Spleen (tissue), 11 donors: Measurements from ENCODE around the gene RHBDL1. TPM values are rescaled to one million over a fixed set of nuclear protein-coding genes. Genes with fewer than 3 reads are reported as not detected.

Experiments used
- DNase-seq: peaks from one replicate; pipeline ENCODE4 v3.0.0-alpha.2; 2020
- H3K27ac ChIP-seq, 8 donors: fragments of 200-600 bp; sonication (generic) in 7 of 8; 1 replicate in 4 of 8; 2 replicates in 4 of 8; pipeline versions ENCODE4 v1.5.0 to v1.8.0; 2016 to 2021; ENCODE audit warnings: inconsistent platforms in 4 of 8, mild to moderate bottlenecking in 4 of 8, moderate library complexity in 1 of 8
- H3K27me3 ChIP-seq, 7 donors: fragments of 200-600 bp; sonication (generic) in 6 of 7; replicated peaks in 1 of 7; 1 replicate in 4 of 7; 2 replicates in 3 of 7; pipeline versions ENCODE4 v1.5.0 to v1.8.0; 2016 to 2021; ENCODE audit warnings: inconsistent platforms in 3 of 7, mild to moderate bottlenecking in 1 of 7
- H3K36me3 ChIP-seq, 6 donors: fragments of 200-600 bp; sonication (generic) in 5 of 6; 1 replicate in 4 of 6; 2 replicates in 2 of 6; pipeline versions ENCODE4 v1.5.0 to v1.8.0; 2016 to 2021; ENCODE audit warnings: inconsistent platforms in 2 of 6
- H3K4me1 ChIP-seq, 6 donors: fragments of 200-600 bp; sonication (generic) in 5 of 6; 1 replicate in 3 of 6; 2 replicates in 3 of 6; pipeline versions ENCODE4 v1.5.0 to v1.8.0; 2016 to 2021; ENCODE audit warnings: inconsistent platforms in 3 of 6
- H3K4me3 ChIP-seq, 8 donors: fragments of 200-600 bp; sonication (generic) in 7 of 8; 1 replicate in 4 of 8; 2 replicates in 4 of 8; pipeline versions ENCODE4 v1.5.0 to v1.8.0; 2016 to 2021; ENCODE audit warnings: inconsistent platforms in 4 of 8, mild to moderate bottlenecking in 4 of 8, moderate library complexity in 2 of 8
- H3K9me3 ChIP-seq, 8 donors: fragments of 200-600 bp; sonication (generic) in 7 of 8; 1 replicate in 4 of 8; 2 replicates in 4 of 8; pipeline versions ENCODE4 v1.5.0 to v1.8.0; 2016 to 2021; ENCODE audit warnings: inconsistent platforms in 4 of 8
- POLR2A ChIP-seq, 3 donors: fragments of 450-650 bp; IDR thresholded peaks; one replicate each; pipeline ENCODE4 v1.5.1; 2017; ENCODE audit warnings: antibody characterized with exemption in 3 of 3, mild to moderate bottlenecking in 1 of 3
- POLR2AphosphoS5 ChIP-seq, 3 donors: sonication (generic); formaldehyde crosslinking; IDR thresholded peaks; one replicate each; pipeline ENCODE4 v1.5.1; 2017; ENCODE audit warnings: antibody characterized with exemption in 3 of 3
- WGBS, 5 donors: extraction: QIAGEN DNeasy Blood & Tissue Kit in 3 of 5; methylation state at CpG; one replicate each; pipeline versions ENCODE4 v1.1.5 to v1.1.7; 2013 to 2018; 5-methylcytosine and 5-hydroxymethylcytosine counted together
- intact Hi-C: fragments of 100-400 bp; cut with DNase I; formaldehyde crosslinking; loops from one replicate; pipeline ENCODE4 v1.15.0; 2023; ENCODE audit warnings: low total_unique reads
- polyA plus RNA-seq, 3 donors: library from polyadenylated mRNA; stranded (reverse); fragments of 200-250 nt; gene quantifications; one replicate each; pipeline ENCODE4 v1.2.1, GENCODE V29; 2013
- total RNA-seq, 7 donors: library from RNA; depleted of rRNA in 3 of 7; stranded (reverse); fragments of >200 nt in 3 of 7; fragmentation: NEBNext Ultra II Directional in 4 of 7; extraction: Animal tissue kit (Norgen Biotek cat#: 25700) in 4 of 7; gene quantifications; one replicate each; pipeline versions ENCODE4 v1.1.0 to v1.2.1, GENCODE V29; 2016 to 2021
- TF ChIP-seq, protein P1 (sequence below), 11 experiments: fragments of 200-600 bp in 7 of 11; fragments of 450-650 bp in 4 of 11; sonication (generic) in 4 of 11; IDR thresholded peaks in 8 of 11; conservative IDR thresholded peaks in 3 of 11; 1 replicate in 7 of 11; 2 replicates in 4 of 11; pipeline versions ENCODE4 v1.4.0 to v1.8.0; 2016 to 2021; ENCODE audit warnings: antibody characterized with exemption in 11 of 11, inconsistent platforms in 4 of 11, mild to moderate bottlenecking in 1 of 11
- donor health status: healthy with polysubstance abuse.
- donor health status: DM: no; HTN: no; CAD: no; lungs with moderate emphysema.
- donor health status: DM: no; HTN: no; CAD: no.
- donor health status: Bipolar disorder and iron deficiency.
- donor health status: healthy.
- donor health status: DM: no; HTN: no; CAD: no.
- donor health status: DM: yes; HTN: yes; CAD: no.

Gene RHBDL1
- total and polyA plus RNA-seq, 10 donors, result 0.37 to 2.0 (median 0.65) TPM

DNA sequence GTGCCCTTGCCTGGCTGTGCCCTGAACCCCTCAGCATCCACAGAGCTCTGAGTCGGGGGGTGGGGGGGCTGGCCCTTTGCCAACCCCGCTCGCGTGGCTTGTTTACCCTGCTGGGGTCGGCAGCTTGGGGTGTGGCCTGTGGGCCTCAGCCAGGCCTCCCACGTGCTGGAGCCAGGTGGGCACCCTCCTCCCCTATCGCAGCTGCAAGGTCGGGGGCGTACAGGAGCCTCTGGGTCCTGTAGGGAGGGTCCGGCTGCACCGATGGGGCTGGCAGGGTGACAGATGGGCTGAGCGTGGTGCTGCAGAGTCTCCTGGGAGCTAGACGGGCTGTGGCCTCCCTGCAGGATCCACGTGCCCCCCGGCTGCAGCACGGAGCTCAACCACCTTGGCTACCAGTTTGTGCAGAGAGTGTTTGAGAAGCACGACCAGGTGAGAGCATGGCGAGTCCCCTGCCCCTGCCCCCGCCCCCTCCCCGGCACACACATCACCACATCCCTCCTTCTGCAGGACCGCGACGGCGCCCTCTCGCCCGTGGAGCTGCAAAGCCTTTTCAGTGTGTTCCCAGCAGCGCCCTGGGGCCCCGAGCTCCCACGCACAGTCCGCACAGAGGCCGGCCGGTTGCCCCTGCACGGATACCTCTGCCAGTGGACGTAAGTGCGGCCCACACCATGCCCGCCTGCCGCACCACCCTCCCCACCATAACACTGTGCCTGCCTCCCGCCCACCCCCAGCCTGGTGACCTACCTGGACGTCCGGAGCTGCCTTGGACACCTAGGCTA, 3.9 kb upstream of the RHBDL1 start:
- Histone ChIP-seq H3K27ac (no peak overlapping the region), H3K4me1 (peaks cover 28 to 71% (median 51%) of the 10 kb centered on the region in 6 donors), H3K4me3 (no peak overlapping the region), H3K36me3 (peaks cover 0 to 57% (median 45%) of the 10 kb centered on the region in 6 donors), H3K9me3 (no peaks in the 10 kb centered on the region), H3K27me3 (peaks cover 0 to 23% (median 7%) of the 10 kb centered on the region in 7 donors)
- TF ChIP-seq, protein P1, sequence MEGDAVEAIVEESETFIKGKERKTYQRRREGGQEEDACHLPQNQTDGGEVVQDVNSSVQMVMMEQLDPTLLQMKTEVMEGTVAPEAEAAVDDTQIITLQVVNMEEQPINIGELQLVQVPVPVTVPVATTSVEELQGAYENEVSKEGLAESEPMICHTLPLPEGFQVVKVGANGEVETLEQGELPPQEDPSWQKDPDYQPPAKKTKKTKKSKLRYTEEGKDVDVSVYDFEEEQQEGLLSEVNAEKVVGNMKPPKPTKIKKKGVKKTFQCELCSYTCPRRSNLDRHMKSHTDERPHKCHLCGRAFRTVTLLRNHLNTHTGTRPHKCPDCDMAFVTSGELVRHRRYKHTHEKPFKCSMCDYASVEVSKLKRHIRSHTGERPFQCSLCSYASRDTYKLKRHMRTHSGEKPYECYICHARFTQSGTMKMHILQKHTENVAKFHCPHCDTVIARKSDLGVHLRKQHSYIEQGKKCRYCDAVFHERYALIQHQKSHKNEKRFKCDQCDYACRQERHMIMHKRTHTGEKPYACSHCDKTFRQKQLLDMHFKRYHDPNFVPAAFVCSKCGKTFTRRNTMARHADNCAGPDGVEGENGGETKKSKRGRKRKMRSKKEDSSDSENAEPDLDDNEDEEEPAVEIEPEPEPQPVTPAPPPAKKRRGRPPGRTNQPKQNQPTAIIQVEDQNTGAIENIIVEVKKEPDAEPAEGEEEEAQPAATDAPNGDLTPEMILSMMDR (IDR thresholded peaks at IDR 0.05 in 8 of 11, conservative IDR thresholded peaks at IDR 0.05 in 3 of 11), result no peak
- TF ChIP-seq POLR2A (IDR thresholded peaks at IDR 0.05) (no peak), POLR2AphosphoS5 (IDR thresholded peaks at IDR 0.05) (no peak)
- intact Hi-C loops, result no loop called here
- no peak for DNase-seq
- WGBS, 5 donors, result 88 to 97% (median 90%) methylated on average over 13 to 40 of the region's 40 CpGs

DNA sequence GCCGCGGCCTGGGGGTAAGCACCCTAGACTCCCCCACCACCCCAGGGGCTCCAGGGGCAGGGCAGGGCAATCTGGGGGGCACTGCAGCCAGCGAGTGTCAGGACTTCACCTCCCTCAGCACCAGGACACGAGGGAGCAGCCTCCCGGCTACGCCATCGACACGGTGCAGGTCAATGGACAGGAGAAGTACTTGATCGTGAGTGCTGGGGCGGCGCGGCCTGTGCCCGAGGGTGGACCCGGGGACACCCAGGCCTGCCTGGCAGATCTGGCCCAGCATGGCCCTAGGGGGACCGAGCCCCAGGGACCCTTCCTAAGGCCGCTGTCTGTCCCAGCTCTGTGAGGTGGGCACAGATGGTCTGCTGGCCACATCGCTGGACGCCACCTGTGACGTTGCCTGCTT, 3.1 kb upstream of the RHBDL1 start:
- Histone ChIP-seq H3K27me3 (peaks cover 0 to 31% (median 15%) of the 10 kb centered on the region in 7 donors), H3K4me3 (no peak overlapping the region), H3K27ac (no peak overlapping the region), H3K36me3 (peaks cover 0 to 57% (median 45%) of the 10 kb centered on the region in 6 donors), H3K9me3 (no peaks in the 10 kb centered on the region), H3K4me1 (peaks cover 24 to 71% (median 49%) of the 10 kb centered on the region in 6 donors)
- TF ChIP-seq POLR2A (IDR thresholded peaks at IDR 0.05) (no peak), POLR2AphosphoS5 (IDR thresholded peaks at IDR 0.05) (no peak)
- TF ChIP-seq, protein P1 (IDR thresholded peaks at IDR 0.05 in 8 of 11, conservative IDR thresholded peaks at IDR 0.05 in 3 of 11), result no peak
- intact Hi-C loops, result no loop called here
- 82 to 98% (median 96%) methylated on average over 7 to 19 of the region's 19 CpGs for WGBS, 5 donors
- no peak for DNase-seq

DNA sequence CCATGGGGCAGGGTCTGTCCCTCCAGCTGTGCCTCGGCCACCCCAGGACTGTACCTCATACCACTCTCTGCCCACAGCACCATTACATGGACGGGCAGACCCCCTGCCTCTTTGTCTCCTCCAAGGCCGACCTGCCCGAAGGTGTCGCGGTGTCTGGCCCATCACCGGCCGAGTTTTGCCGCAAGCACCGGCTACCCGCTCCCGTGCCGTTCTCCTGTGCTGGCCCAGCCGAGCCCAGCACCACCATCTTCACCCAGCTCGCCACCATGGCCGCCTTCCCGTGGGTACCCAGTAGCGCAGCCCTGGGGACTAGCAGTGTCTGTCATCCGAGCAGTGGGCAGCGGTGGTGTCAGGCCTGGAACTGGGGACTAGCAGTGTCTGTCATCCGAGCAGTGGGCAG, 2.6 kb upstream of the RHBDL1 start:
- 92 to 97% (median 96%) methylated on average over 17 to 21 of the region's 21 CpGs for WGBS, 5 donors
- H3K36me3 ChIP-seq, result peaks cover 0 to 57% (median 45%) of the 10 kb centered on the region in 6 donors
- no peak overlapping the region for H3K27ac ChIP-seq
- TF ChIP-seq POLR2A (IDR thresholded peaks at IDR 0.05), result no peak
- TF ChIP-seq POLR2AphosphoS5 (IDR thresholded peaks at IDR 0.05), result no peak
- TF ChIP-seq, protein P1 (IDR thresholded peaks at IDR 0.05 in 8 of 11, conservative IDR thresholded peaks at IDR 0.05 in 3 of 11), result no peak
- H3K4me3 ChIP-seq, result no peak overlapping the region
- no peak for DNase-seq
- H3K27me3 ChIP-seq, result peaks cover 0 to 36% (median 15%) of the 10 kb centered on the region in 7 donors
- H3K4me1 ChIP-seq, result peaks cover 21 to 70% (median 45%) of the 10 kb centered on the region in 6 donors
- intact Hi-C loops, result no loop called here
- H3K9me3 ChIP-seq, result no peaks in the 10 kb centered on the region

DNA sequence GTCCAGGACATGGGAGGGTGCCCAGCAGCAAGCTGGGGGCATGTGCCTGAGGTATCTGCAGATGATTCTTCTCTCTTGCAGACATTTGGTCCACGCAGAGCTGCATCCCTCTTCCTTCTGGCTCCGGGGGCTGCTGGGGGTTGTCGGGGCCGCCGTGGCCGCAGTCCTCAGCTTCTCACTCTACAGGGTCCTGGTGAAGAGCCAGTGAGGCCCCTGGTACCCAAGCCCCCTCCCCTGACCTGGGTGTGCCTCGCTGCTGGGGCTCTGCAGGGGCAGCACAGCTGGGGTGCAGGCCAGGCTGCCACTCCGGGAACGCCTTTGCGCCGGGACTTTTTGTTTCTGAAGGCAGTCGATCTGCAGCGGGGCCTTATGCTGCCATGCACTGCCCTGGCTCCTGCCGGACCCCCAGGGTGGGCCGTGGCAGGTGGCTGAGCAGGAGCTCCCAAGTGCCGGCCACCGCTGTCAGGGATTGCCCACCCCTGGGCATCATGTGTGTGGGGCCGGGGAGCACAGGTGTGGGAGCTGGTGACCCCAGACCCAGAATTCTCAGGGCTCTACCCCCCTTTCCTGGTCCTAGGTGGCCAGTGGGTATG, 2.0 kb upstream of the RHBDL1 start:
- no peak for DNase-seq
- H3K36me3 ChIP-seq, result peaks cover 0 to 57% (median 45%) of the 10 kb centered on the region in 6 donors

More for the DNA sequence above, 2.0 kb upstream of the RHBDL1 start:
- H3K4me1 ChIP-seq, result peaks cover 21 to 68% (median 41%) of the 10 kb centered on the region in 6 donors
- intact Hi-C loops, result no loop called here
- peak overlapping the region in 5 of 8 donors; percentile 37 to 61 (median 46) for H3K27ac ChIP-seq
- peaks cover 0 to 39% (median 15%) of the 10 kb centered on the region in 7 donors for H3K27me3 ChIP-seq
- no peak overlapping the region for H3K4me3 ChIP-seq
- WGBS, 5 donors, result 89 to 96% (median 94%) methylated on average over 5 to 18 of the region's 18 CpGs
- TF ChIP-seq, protein P1 (IDR thresholded peaks at IDR 0.05 in 8 of 11, conservative IDR thresholded peaks at IDR 0.05 in 3 of 11), result no peak
- TF ChIP-seq POLR2AphosphoS5 (IDR thresholded peaks at IDR 0.05), result peak in 1 of 3 donors; percentile 16
- no peak for TF ChIP-seq POLR2A (IDR thresholded peaks at IDR 0.05)
- H3K9me3 ChIP-seq, result no peaks in the 10 kb centered on the region
